GM18505 (cell line): ENCODE data around the gene GIMAP8.

Source experiments
- ATAC-seq: cut with Tn5 transposase; IDR thresholded peaks from one replicate; pipeline ENCODE4 v1.9.1; 2021; ENCODE audit not compliant: unreplicated experiment
- POLR2A ChIP-seq: IDR thresholded peaks from 4 replicates; pipeline ENCODE4 v1.6.1; 2011; ENCODE audit warnings: borderline replicate concordance; ENCODE audit not compliant: insufficient read depth, insufficient read length; ENCODE audit errors: extremely low read depth

Gene GIMAP8

DNA sequence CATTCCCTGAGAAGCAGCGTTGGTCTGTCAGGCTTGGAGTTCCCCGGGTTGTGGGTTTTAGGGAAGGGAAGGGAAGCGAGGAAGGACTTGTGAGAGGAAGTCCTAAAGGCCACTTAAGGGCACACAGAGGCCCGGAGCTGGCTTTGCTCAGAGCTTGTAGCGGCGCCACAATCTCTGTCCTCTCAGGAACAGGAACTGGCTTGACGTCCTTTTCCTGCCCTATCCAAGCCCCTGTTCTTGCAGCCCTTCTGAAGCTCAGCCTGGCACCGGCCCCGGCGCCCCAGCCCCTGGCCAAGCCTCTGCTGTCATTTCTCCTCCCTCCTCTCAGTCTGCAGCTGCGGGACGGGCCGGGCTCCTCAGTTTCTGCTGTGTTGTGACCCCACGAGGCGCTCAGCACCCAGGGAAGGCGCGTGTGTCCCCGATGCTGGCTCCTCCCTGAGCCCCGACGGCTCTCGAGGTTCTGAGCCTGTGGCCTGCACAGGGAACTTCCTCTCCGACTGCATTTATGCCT is at the start of gene GIMAP8:
GIMAP8 (plus strand) TSS at position 140 of the 511 bp plus-strand sequence. CDS start 16,069 bp downstream, outside the sequence.
- ATAC-seq: peak; percentile 29
- TF ChIP-seq POLR2A: no peak

DNA sequence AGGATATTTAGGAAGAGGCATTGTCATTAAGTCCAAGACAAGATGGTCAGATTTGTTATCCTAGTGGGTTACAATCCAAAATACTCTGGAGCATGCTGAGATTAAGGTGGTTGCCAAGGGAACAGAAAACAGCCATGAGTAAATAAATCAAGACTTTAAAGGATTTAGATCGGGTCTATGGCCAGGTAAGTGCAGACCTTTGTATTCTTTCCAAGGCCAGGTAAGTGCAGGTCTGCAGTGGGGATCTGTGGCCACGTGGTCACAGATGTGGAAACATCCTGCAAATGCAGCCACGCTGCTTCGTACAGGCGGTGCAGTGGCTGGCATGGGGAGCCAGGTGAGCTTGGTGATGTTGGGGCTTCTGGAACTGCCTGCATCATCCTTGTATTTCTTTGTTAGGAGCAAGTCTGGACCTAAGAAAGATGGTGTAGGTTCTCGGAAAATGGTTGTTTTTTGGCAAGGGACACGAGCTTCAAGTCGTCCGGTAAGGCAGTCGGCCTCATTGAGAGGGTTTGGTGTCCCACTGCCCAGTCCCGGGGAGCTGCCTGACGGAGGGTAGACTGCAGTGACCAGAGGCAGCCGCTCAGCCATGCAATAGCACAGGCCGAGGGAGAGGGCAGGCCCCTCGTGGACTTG is 49.5 kb upstream of the GIMAP8 start:
- no peak for ATAC-seq
- no peak for TF ChIP-seq POLR2A

DNA sequence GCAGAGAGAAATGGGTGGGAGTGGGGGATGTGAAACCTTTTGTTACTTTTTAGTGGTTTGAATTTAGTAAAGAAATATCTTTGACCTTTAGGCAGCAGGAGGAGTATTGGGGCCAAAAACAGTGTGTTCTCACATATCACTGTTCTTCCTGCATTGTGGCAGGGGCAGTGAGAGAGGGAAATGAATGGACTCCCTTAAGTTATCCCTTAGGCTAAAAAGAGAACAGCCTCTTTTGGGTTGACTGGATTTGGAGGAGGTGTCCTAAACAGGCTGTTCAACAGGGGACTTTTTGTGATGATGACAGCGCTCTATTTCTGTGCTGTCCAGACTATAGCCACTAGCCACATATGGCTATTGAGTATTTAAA is 49.0 kb upstream of the GIMAP8 start:
- TF ChIP-seq POLR2A: no peak
- ATAC-seq: no peak

DNA sequence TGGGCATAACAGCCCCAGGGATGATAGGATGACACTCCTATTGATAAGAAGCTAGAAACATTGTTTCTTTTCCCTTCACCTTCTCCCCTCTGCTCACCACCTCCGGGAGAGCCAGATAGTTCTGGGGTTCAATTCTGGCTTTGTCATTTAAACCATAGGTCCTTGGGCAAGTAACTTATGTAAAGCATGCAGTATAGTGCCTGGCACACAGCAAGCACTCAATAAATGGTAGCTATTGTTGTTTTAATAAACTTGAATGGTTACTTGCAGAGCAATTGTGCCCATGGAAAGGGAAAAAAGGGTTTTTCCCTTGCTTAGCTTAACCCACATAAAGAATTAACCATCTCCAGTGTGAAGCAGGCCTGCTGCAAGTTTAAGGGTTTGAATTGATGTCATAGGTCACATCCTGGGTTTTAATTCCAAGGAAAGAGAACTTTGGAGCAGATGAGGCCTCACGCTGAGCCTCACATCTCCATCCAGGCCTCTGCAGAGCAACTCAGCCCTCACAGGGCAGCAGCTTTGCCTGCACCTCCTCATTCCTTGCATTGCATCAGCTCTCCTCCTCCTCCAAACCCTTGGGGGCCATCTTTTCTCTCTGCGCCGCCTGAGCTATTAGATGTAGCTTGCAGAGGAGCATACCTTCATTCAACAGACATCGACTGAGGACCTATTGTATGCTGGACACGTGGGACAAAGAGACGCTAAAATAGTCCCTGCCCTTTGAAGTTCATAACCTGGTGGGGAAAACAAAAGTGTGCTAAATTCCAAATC is 48.4 kb upstream of the GIMAP8 start:
- no peak for TF ChIP-seq POLR2A
- ATAC-seq: no peak

DNA sequence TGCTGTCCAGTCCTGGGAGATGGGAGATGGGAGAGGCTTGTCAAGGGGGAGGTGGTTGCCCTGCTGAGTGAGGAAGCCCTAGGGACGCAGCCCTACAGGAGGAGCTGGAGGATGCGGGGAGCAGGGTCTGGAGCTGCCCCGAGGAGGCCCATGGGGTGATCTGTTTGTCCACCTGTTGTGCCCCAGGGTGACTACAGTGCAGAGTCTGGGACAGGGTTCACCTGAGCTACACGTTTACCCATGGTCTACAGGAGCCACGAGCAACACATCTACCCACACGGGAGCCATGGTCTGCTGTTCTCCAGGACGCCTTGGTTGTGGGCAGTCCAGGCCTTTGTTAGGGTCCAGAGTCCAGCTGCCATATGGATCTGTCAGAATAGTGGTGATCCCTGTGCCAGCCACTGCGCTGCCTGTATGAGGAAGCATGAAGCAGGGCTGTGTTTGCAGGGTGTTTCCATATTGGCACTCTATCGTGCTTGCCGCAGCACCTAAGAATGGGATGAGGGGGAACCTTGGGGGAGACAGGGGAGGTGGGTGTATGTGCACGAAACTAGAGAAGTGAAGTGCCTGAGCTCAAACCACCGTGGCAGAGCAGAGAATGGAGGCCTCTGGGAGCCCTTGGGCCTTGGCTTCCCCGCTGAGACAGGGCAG is 47.6 kb upstream of the GIMAP8 start:
- no peak for ATAC-seq
- no peak for TF ChIP-seq POLR2A

DNA sequence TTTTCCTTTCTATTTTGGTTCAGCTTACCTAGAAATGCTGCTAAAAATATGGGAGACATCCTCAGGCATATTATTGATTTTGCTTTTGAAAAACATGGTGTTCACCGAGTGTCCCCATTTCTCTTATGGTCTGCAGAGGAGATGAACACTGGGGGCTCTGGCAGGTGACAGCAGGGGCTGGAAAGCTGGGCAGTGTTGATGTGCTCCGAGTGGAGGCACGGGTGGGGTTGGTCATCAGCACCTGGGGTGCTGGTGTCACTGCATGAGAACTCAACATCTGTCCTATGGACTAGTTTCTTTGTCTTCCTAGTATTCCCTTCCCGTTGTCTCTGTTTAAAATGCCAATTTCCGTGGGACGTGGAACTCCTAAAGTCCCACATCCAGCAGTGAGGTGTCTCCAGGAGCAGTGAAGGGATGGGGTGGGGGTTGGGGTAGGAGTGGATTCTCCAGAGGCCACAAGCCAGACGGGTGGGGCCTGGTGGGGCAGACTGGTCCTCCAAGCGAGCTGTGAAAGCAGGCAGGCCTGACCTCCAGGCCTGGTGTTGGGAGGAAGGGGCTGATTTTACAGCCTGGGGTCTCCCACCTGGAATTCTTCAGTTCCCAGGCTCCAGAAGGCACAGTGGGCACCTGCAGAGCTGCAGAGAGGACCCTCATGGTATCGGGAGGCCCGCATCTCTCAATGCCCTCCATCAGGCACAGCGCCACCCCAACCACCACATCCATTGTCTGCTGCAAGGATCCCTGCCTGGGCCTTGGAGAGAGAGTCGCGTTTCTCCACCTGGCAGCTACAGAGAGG is 46.9 kb upstream of the GIMAP8 start:
- ATAC-seq: no peak

DNA sequence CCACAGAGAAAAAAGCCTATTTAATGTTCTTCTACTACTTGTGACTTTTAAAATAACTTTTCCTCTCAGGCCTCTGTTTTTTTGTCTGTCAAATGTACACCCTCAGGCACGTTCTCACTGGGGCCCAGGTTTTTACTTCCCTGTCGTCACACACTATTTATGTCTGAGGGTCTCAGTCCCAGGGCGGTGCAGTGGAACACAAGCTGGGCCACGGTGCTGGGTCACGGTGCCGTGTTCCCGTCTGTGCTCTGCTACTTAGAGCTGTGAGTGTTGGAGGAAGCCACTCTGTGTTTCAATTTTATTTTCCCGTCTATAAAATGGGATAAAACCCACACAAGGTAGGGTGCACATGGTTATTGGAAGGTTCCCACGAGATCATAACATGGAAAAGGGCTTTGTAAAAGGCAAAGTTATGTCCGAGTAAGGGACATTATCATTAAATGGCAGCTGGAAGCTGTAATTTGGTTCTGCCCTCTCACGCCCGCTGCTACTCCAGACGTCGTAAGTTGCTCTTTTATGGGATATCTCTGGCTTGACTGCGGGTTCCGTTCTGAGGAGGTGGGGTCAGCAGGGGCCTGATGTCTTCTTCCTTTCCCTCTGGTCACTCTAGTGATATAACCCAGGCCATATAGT is 46.1 kb upstream of the GIMAP8 start:
- TF ChIP-seq POLR2A: no peak
- no peak for ATAC-seq

More for the DNA sequence above, 46.9 kb upstream of the GIMAP8 start:
- TF ChIP-seq POLR2A: no peak

DNA sequence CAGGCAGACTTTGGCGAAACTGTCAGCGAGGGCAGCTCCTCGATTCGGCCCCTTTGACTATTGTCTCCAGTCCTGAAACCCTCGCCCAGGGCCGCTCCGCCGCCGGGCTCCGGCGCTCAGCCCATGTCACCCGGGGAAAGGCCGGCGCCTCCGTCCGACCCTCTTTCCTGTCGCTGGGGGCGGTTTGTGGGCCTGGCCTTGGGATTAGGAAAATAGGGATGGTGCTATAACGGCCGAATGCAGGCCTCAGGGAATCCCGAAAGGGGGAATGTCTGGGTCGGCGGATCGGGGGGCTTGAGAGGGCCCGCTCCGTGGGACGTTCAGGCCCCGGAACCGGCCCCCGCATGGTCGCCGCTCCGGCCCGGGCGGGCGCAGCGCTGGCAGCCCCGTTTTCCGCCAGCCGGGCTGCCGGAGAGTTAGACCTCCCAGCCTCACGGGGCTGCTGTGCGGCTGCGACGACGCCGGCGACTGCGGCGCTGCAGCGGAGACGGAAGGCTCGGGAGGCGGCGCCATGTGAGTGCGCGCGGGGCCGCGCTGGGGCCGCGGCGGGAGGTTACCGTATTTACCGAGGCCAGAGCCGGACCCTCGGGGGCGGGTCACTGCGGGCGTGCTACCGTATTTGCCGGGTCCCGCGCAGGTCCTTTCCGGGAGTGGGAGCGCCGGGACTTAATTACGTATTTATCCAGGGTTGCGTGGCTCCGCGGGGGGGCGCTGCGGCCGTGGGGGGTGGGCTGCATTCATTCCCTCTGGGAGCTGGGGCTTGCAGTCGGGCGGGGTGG is 45.4 kb upstream of the GIMAP8 start:
- ATAC-seq: peak; percentile 45
- TF ChIP-seq POLR2A: peak; percentile 87

DNA sequence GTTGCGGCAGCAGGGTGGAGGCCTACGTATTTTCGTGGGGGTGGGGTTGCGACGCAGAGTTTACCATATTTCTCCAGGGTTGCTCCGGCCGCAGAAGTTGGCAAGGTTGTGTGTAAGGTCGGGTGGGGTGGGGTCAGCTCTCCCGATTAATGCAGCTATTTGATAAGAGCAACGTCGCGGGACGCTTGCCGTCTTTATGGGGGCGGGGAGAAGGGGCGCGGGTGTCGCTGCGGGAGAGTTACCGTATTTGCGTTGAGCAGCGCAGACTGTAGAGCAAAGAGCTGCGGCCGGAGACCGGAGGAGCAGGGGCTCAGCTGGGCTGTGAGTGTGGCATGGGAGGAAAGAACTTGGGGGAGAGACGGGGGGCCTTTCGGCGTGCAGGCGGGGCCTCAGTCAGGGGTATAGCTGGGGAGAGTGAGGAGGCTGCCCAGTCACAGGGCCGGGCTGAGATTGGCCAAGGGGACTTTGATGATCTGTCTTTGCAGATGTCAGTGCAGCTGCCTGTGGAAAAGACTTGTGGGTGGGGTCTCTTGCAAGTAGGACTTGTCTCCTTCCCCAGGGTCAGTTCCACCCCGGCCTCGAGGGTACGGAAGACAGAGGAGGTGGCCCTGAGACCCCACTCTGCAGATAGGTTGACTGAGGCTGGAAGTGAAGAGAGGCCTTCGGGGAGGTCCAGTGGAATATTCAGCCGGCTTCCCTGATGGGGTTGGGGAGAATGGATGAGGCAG is 44.7 kb upstream of the GIMAP8 start:
- TF ChIP-seq POLR2A: no peak
- no peak for ATAC-seq

DNA sequence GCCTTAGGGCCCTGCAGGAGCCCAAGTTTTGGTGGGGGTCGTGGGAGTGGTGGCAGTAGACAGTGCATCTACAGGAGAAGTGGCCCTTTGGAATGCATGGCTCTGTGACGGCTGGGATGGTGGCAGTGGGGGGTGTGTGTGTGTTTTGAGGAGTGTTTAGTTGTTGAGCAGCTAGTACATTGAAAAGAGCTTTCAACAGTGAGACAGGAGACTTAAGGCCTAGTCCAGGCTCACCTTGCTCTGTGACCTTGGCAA is 44.2 kb upstream of the GIMAP8 start:
- ATAC-seq: no peak
- TF ChIP-seq POLR2A: no peak

DNA sequence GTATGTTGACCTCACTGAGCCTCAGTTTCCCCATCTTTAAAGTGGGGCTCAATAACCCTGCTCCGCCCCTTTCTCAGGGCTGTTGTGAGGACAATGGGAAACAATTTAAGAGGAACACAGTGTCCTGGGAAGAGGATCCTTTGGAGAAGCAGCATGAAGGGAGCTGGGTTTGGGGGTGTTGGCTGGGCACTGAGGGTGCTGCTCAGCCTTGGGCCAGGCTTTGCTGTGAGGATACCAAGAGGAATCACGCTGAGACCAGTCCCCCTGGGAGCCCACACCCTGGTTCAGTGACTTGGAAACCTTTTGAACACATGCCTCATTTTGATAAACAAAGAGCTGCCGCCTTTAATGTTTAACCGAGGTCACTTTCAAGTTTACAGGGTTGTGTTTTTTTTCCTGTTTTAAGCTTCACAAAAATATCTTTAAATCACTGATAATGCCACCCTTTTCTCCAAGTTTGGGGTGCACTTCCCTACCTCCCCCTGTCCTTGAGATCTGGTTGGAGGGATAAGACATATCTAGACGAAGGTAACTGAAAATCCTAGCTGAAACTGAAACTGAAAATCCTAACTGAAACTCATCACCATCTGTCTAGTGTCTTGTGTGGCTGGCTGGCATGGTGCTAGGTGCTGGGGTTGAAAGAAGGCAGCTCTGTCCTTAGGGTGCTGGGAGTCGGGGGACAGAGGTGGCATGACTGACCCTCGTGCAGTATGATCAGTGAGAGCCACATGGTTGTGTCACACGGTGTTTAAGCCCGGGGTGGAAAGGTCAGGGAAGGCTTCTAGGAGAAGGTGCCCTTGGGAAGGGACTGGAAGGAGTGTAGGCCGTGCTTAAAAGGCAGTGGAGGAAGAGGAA is 43.6 kb upstream of the GIMAP8 start:
- peak; percentile 47 for ATAC-seq
- no peak for TF ChIP-seq POLR2A
